ENCODE measurements around the gene NKX2-3.

The NKX2-3 gene

DNA sequence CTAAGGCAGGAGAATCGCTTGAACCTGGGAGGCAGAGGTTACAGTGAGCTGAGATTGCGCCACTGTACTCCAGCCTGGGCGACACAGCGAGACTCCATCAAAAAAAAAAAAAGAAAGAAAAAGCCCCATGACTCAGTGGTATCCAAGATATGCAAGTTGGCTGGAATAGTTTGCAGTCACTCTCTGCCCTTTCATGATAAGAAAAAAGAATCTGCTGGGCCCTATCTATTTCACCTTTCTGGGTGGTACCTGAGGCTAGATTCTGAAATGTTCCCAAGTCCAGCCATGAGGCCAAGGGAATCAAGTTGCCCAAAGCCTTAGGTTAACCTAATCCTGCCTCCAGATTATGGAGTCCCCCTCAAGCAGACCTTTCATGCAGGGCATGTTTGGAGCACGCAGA is 24.3 kb downstream of the NKX2-3 start:
- H3K9me3 Mint-ChIP-seq = no peaks in the 10 kb centered on the region
- TF ChIP-seq, protein P1, sequence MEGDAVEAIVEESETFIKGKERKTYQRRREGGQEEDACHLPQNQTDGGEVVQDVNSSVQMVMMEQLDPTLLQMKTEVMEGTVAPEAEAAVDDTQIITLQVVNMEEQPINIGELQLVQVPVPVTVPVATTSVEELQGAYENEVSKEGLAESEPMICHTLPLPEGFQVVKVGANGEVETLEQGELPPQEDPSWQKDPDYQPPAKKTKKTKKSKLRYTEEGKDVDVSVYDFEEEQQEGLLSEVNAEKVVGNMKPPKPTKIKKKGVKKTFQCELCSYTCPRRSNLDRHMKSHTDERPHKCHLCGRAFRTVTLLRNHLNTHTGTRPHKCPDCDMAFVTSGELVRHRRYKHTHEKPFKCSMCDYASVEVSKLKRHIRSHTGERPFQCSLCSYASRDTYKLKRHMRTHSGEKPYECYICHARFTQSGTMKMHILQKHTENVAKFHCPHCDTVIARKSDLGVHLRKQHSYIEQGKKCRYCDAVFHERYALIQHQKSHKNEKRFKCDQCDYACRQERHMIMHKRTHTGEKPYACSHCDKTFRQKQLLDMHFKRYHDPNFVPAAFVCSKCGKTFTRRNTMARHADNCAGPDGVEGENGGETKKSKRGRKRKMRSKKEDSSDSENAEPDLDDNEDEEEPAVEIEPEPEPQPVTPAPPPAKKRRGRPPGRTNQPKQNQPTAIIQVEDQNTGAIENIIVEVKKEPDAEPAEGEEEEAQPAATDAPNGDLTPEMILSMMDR (IDR thresholded peaks at IDR 0.05; ENCODE audit: unreplicated experiment in 3 of 3) = no peak

DNA sequence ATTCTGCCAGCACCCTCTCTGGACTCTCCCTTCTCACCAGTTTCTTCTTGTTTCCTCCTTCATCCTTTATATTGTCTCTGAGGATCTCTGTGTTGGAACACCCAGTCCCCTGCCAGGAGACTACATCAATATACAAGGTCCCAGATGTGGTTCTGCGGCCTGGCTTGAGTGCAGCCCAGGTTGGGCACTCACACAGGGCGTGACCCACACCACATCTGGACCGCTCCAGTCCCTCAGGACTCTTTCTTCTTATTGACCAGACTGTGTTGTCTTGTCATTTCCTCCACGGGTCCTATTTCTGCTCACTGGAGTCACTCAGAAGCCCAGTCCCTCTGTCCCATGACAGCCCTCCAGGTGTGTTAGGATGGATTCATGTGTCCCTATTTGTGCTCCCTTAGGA is 26.0 kb downstream of the NKX2-3 start:
- H3K36me3 Mint-ChIP-seq (ENCODE audit: low read depth) = no peaks in the 10 kb centered on the region
- TF ChIP-seq, protein P1 (IDR thresholded peaks at IDR 0.05; ENCODE audit: unreplicated experiment in 3 of 3) = no peak
- H3K27me3 Mint-ChIP-seq (ENCODE audit: low read depth) = peaks cover 72% of the 10 kb centered on the region
- peaks cover 15% of the 10 kb centered on the region for H3K4me1 Mint-ChIP-seq
- H3K4me3 Mint-ChIP-seq = no peak overlapping the region
- H3K27ac Mint-ChIP-seq = no peak overlapping the region
- H3K9me3 Mint-ChIP-seq = no peaks in the 10 kb centered on the region

More for the DNA sequence above, 24.3 kb downstream of the NKX2-3 start:
- H3K27me3 Mint-ChIP-seq (ENCODE audit: low read depth) = peaks cover 75% of the 10 kb centered on the region
- no peak overlapping the region for H3K4me3 Mint-ChIP-seq
- H3K27ac Mint-ChIP-seq = no peak overlapping the region
- no peaks in the 10 kb centered on the region for H3K36me3 Mint-ChIP-seq (ENCODE audit: low read depth)
- peaks cover 17% of the 10 kb centered on the region for H3K4me1 Mint-ChIP-seq

DNA sequence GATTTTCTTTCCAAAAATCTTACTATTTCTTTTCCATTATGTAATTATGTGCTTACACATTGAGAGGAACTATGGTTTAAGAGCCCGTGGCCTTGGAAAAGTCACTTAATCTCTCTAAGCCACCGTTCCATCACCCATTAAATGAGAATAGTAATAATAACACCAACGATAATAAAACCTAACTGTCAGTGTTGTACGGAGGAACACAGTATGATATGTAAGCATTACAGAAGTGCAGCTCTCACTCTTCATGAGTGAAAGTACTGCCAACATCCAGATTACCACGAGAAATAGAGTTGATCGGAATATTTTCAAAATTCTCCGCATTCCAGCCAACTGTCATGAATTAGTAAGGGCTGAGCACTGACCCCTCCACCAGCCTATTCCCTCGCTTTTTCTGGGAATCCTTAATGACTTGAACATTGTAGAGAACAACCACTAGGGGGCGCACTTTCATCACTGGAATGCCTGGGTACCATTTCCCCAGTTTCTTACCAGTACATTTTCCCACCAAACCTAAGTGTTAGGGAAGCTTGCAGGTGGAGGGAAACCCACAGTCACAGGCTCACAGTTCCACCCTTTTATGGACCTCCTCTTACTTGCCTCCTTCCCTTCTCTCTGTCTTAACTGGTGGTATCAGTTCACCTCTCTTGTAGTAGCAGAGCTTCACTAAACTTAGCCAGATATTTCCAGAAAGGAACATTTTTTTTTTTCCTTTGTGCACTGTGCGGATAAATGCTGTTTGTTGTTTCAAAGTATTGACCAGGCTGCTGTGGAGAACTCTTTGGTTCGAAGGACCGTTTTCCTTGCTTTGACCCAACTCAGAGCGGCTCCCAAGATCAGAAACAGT is 27.8 kb downstream of the NKX2-3 start:
- Mint-ChIP-seq H3K4me3 (no peak overlapping the region), H3K27me3 (ENCODE audit: low read depth) (peaks cover 59% of the 10 kb centered on the region), H3K27ac (no peak overlapping the region), H3K4me1 (peaks cover 4% of the 10 kb centered on the region), H3K36me3 (ENCODE audit: low read depth) (no peaks in the 10 kb centered on the region), H3K9me3 (no peaks in the 10 kb centered on the region)
- TF ChIP-seq, protein P1 (IDR thresholded peaks at IDR 0.05; ENCODE audit: unreplicated experiment in 3 of 3) = peak; percentile 54 to 71 (median 61)

DNA sequence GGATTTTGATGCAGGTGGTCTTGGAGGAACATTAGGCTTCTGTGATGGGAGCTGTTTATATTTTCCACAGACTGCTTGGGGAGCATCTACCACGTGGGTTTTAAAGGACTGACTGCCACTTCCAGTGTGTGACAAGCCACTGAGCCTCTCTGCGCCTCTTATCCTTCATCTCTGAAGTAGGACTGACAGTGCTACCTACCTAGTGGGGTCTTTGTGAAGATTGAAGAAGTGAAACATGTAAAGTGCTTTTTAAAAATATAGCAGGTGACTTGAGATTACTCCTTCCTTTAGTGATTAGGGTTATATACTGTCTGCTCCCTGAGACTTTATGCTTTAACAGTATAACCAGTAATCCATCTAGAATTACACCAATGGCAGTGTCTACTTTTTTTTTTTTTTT is 29.9 kb downstream of the NKX2-3 start:
- no peaks in the 10 kb centered on the region for H3K4me1 Mint-ChIP-seq
- TF ChIP-seq, protein P1 (IDR thresholded peaks at IDR 0.05; ENCODE audit: unreplicated experiment in 3 of 3) = no peak
- no peaks in the 10 kb centered on the region for H3K9me3 Mint-ChIP-seq
- H3K27ac Mint-ChIP-seq = no peak overlapping the region
- H3K4me3 Mint-ChIP-seq = no peak overlapping the region
- H3K36me3 Mint-ChIP-seq (ENCODE audit: low read depth) = no peaks in the 10 kb centered on the region
- peaks cover 49% of the 10 kb centered on the region for H3K27me3 Mint-ChIP-seq (ENCODE audit: low read depth)

DNA sequence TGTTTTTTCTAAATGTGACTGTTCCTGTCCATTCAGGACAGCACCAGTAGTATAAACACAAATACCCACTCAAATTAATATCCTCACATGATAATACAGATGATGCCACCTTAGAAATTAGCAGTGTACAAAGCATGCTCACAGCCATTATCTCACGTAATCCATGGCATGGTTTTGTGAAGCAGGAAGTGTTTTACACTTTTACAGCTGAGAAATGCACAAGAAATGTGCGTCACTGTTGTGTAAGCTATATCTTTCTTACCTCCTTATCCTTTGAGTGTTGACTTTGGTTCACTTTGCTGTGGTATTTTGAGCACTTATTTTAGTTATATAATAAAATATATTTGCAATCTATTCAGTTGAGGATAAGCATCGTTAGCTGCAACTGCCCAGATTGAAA is 31.6 kb downstream of the NKX2-3 start:
- Mint-ChIP-seq H3K27ac (no peak overlapping the region), H3K4me1 (no peaks in the 10 kb centered on the region), H3K9me3 (no peaks in the 10 kb centered on the region), H3K27me3 (ENCODE audit: low read depth) (peaks cover 36% of the 10 kb centered on the region), H3K4me3 (no peak overlapping the region), H3K36me3 (ENCODE audit: low read depth) (no peaks in the 10 kb centered on the region)
- TF ChIP-seq, protein P1 (IDR thresholded peaks at IDR 0.05; ENCODE audit: unreplicated experiment in 3 of 3) = no peak

DNA sequence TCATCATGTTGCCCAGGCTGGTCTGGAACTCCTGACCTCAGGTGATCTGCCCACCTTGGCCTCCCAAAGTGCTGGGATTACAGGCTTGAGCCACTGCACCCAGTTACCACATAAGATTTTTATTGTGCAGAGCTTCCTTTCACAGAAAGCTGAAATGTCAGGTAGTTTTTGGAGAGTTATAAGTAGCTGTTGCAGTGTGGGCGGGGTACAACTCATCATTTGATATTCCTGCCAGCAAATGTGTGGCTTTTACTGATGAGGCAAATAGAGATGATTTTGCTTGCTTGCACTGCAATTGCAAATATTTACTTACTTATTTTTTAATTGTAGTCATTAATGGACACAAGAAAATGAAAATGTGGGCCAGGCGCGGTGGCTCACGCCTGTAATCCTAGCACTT is 32.4 kb downstream of the NKX2-3 start:
- Mint-ChIP-seq H3K27me3 (ENCODE audit: low read depth) (peaks cover 30% of the 10 kb centered on the region), H3K4me3 (no peak overlapping the region), H3K9me3 (no peaks in the 10 kb centered on the region), H3K27ac (no peak overlapping the region), H3K36me3 (ENCODE audit: low read depth) (no peaks in the 10 kb centered on the region), H3K4me1 (no peaks in the 10 kb centered on the region)
- TF ChIP-seq, protein P1 (IDR thresholded peaks at IDR 0.05; ENCODE audit: unreplicated experiment in 3 of 3) = no peak
